HL-60 (cell line): ENCODE results near the gene LRMDA.

Experiments used
- DNase-seq, 2 experiments: peaks; one replicate each; pipeline ENCODE4 v3.0.0-alpha.2; 2010 to 2020; ENCODE audit warnings: low read depth in 1 of 2, low spot score in 1 of 2
- H3K27ac ChIP-seq: fragments of 250-450 bp; sonication (Bioruptor Pico); replicated peaks from 2 replicates; pipeline ENCODE4 v1.5.1; 2020; ENCODE audit warnings: mild to moderate bottlenecking, moderate library complexity
- H3K27me3 ChIP-seq: fragments of 250-450 bp; sonication (Bioruptor Pico); 2 replicates; pipeline ENCODE4 v1.5.1; 2021; ENCODE audit warnings: mild to moderate bottlenecking, moderate library complexity; ENCODE audit not compliant: insufficient read depth, poor library complexity, severe bottlenecking
- H3K4me3 ChIP-seq: replicated peaks from 2 replicates; pipeline ENCODE4 v1.5.1; 2011; ENCODE audit warnings: mild to moderate bottlenecking, control low read depth, low read length; ENCODE audit not compliant: insufficient read depth
- GABPA ChIP-seq: IDR thresholded peaks from 2 replicates; pipeline ENCODE4 v1.6.1; 2012; ENCODE audit warnings: low read depth
- POLR2AphosphoS5 ChIP-seq: IDR thresholded peaks from 2 replicates; pipeline ENCODE4 v1.6.1; 2012; ENCODE audit warnings: low read depth
- SPI1 ChIP-seq: IDR thresholded peaks from 2 replicates; pipeline ENCODE4 v1.6.1; 2012; ENCODE audit warnings: low read depth, mild to moderate bottlenecking, borderline replicate concordance
- TF ChIP-seq, protein P1 (sequence below): IDR thresholded peaks from one replicate; pipeline ENCODE4 v1.5.1; 2011; ENCODE audit warnings: low read length, control low read depth, inconsistent platforms; ENCODE audit not compliant: insufficient read depth
- TF ChIP-seq, protein P2 (sequence below): IDR thresholded peaks from 2 replicates; pipeline ENCODE4 v1.6.1; 2012; ENCODE audit warnings: low read depth; ENCODE audit not compliant: insufficient replicate concordance

Gene LRMDA

DNA sequence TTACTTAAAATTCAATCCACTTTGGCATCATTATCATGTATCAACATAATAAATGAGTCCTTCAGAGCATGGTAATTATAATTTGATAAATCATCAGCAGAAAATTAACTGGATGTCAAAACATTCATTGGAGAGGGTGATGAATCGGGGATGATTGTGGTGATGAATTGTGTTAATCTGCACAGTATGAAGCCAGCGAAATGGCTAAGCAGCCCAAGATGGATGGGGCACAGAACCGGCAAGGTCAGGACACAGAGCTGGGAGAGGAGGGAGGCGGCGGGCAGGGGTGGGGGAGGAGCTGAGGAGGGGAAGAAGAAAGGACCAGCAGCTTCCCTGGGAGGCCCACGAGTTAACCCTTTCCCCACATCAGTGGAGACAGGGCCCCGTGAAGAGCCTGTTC, 536.1 kb downstream of the LRMDA start:
- TF ChIP-seq POLR2AphosphoS5 (no peak), SPI1 (no peak), GABPA (no peak)
- TF ChIP-seq, protein P1, sequence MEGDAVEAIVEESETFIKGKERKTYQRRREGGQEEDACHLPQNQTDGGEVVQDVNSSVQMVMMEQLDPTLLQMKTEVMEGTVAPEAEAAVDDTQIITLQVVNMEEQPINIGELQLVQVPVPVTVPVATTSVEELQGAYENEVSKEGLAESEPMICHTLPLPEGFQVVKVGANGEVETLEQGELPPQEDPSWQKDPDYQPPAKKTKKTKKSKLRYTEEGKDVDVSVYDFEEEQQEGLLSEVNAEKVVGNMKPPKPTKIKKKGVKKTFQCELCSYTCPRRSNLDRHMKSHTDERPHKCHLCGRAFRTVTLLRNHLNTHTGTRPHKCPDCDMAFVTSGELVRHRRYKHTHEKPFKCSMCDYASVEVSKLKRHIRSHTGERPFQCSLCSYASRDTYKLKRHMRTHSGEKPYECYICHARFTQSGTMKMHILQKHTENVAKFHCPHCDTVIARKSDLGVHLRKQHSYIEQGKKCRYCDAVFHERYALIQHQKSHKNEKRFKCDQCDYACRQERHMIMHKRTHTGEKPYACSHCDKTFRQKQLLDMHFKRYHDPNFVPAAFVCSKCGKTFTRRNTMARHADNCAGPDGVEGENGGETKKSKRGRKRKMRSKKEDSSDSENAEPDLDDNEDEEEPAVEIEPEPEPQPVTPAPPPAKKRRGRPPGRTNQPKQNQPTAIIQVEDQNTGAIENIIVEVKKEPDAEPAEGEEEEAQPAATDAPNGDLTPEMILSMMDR: no peak
- TF ChIP-seq, protein P2, sequence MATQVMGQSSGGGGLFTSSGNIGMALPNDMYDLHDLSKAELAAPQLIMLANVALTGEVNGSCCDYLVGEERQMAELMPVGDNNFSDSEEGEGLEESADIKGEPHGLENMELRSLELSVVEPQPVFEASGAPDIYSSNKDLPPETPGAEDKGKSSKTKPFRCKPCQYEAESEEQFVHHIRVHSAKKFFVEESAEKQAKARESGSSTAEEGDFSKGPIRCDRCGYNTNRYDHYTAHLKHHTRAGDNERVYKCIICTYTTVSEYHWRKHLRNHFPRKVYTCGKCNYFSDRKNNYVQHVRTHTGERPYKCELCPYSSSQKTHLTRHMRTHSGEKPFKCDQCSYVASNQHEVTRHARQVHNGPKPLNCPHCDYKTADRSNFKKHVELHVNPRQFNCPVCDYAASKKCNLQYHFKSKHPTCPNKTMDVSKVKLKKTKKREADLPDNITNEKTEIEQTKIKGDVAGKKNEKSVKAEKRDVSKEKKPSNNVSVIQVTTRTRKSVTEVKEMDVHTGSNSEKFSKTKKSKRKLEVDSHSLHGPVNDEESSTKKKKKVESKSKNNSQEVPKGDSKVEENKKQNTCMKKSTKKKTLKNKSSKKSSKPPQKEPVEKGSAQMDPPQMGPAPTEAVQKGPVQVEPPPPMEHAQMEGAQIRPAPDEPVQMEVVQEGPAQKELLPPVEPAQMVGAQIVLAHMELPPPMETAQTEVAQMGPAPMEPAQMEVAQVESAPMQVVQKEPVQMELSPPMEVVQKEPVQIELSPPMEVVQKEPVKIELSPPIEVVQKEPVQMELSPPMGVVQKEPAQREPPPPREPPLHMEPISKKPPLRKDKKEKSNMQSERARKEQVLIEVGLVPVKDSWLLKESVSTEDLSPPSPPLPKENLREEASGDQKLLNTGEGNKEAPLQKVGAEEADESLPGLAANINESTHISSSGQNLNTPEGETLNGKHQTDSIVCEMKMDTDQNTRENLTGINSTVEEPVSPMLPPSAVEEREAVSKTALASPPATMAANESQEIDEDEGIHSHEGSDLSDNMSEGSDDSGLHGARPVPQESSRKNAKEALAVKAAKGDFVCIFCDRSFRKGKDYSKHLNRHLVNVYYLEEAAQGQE: no peak
- H3K27ac ChIP-seq: no peak overlapping the region
- H3K4me3 ChIP-seq: no peak overlapping the region
- DNase-seq: no peak
- no peaks in the 10 kb centered on the region for H3K27me3 ChIP-seq

DNA sequence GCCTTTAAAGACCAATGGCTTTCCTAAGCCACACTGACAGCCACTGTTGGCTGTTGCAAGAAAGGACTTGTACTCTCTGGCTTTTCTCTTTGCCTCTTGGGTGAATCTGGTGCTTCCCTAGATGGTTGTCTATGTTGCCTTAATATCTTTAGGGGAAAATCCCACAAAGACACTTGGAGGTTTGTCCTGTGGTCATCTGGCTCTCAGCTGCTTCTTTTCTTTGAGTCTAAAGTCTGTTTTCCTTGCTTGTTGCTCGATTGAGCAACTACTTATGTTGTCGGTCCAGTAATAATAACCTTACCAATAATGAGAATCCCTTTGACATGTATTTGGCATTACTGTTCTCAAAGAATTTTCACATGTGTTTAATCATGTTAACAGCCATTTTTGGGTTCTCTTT, 537.6 kb downstream of the LRMDA start:
- DNase-seq: no peak
- Histone ChIP-seq H3K27ac (no peak overlapping the region), H3K4me3 (no peak overlapping the region), H3K27me3 (no peaks in the 10 kb centered on the region)
- TF ChIP-seq, protein P1: no peak
- TF ChIP-seq, protein P2: no peak
- no peak for TF ChIP-seq SPI1
- TF ChIP-seq GABPA: no peak
- TF ChIP-seq POLR2AphosphoS5: no peak

DNA sequence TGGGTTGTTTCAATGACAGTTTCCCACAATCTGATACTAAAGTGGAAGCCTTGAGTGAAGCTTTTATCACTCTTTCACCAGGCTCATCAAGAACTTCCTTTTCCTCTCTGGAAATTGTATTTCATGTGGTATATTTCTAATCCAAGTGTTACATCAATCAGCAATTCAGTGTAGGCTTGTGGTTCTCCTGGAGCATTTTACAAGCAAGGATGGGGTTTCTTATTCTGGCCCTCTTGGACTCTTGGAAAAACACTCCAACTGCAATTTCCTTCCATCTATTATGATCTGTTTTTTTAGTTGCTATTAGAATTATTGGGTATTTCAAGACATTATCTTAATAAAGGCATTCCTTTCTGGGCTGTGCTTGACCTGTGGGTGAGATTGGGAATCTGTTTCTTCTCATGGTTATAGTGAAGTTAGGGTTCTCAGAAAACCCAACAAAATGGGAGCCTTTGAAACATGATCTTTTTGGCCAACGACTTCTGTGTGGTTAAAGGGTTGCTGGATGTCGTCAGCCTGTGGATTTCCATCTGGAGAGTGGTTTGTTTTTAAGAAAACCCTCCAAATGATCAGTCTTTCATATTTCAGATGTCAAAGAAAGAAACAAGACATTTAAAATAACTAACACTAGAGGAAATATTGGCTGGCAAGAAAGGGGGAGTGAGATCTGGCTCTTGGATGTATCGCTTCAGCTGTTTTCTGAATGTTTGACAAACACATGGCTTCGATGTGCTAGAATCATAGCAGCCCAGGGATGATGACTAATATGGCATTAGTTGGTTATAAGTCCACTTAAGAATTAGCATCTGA, 540.2 kb downstream of the LRMDA start:
- H3K27ac ChIP-seq: no peak overlapping the region
- DNase-seq: no peak
- TF ChIP-seq GABPA (no peak), POLR2AphosphoS5 (no peak), SPI1 (no peak)
- TF ChIP-seq, protein P2: no peak
- TF ChIP-seq, protein P1: no peak
- no peak overlapping the region for H3K4me3 ChIP-seq
- H3K27me3 ChIP-seq: no peaks in the 10 kb centered on the region
